Smooth muscle cell (in vitro differentiated cells): ENCODE results near the gene BABAM2. TPM values are rescaled to one million over a fixed set of nuclear protein-coding genes. Genes with fewer than 3 reads are reported as not detected.

Experiments used
- DNase-seq: peaks from one replicate; lab custom pipeline; 2025; ENCODE audit not compliant: unreplicated experiment; lab: John Stamatoyannopoulos, UW
- H2AFZ ChIP-seq: fragments of 200-600 bp; sonication (generic); 2 replicates; pipeline ENCODE4 v1.6.0; 2016; ENCODE audit warnings: antibody characterized with exemption, low read depth, mild to moderate bottlenecking
- H3F3A ChIP-seq: fragments of 200-600 bp; sonication (generic); 2 replicates; pipeline ENCODE4 v1.6.0; 2017; ENCODE audit warnings: antibody characterized with exemption, low read depth
- H3K27ac ChIP-seq: fragments of 200-600 bp; sonication (generic); 2 replicates; pipeline ENCODE4 v1.5.1; 2016; ENCODE audit warnings: low read depth, mild to moderate bottlenecking
- H3K27me3 ChIP-seq: fragments of 200-600 bp; sonication (generic); 2 replicates; pipeline ENCODE4 v1.6.1; 2016; ENCODE audit warnings: low read depth, mild to moderate bottlenecking
- H3K36me3 ChIP-seq: fragments of 200-600 bp; sonication (generic); 2 replicates; pipeline ENCODE4 v1.5.1; 2016; ENCODE audit warnings: low read depth
- H3K4me1 ChIP-seq: fragments of 200-600 bp; sonication (generic); 2 replicates; pipeline ENCODE4 v1.5.1; 2016; ENCODE audit warnings: low read depth
- H3K4me2 ChIP-seq: fragments of 200-600 bp; sonication (generic); 2 replicates; pipeline ENCODE4 v1.6.0; 2016; ENCODE audit warnings: mild to moderate bottlenecking
- H3K4me3 ChIP-seq: fragments of 200-600 bp; sonication (generic); 2 replicates; pipeline ENCODE4 v1.5.1; 2016; ENCODE audit warnings: mild to moderate bottlenecking
- H3K79me2 ChIP-seq: fragments of 200-600 bp; sonication (generic); 2 replicates; pipeline ENCODE4 v1.6.0; 2016; ENCODE audit warnings: low read depth, mild to moderate bottlenecking
- H3K9ac ChIP-seq: fragments of 200-600 bp; sonication (generic); 2 replicates; pipeline ENCODE4 v1.6.0; 2016; ENCODE audit warnings: low read depth
- H3K9me3 ChIP-seq: fragments of 200-600 bp; sonication (generic); replicated peaks from 2 replicates; pipeline ENCODE4 v1.5.1; 2016; ENCODE audit warnings: low read depth
- H4K20me1 ChIP-seq: fragments of 200-600 bp; sonication (generic); 2 replicates; pipeline ENCODE4 v1.6.0; 2016; ENCODE audit warnings: low read depth
- CTCF ChIP-seq: fragments of 200-600 bp; sonication (generic); IDR thresholded peaks from 2 replicates; pipeline ENCODE4 v1.5.1; 2017; ENCODE audit warnings: borderline replicate concordance, mild to moderate bottlenecking, antibody characterized with exemption; ENCODE audit not compliant: insufficient read depth, poor library complexity, severe bottlenecking
- WGBS: methylation state at CpG from one replicate; pipeline ENCODE4 v1.1.7; 2016; ENCODE audit warnings: low lambda C conversion rate; 5-methylcytosine and 5-hydroxymethylcytosine counted together
- polyA plus RNA-seq: library from polyadenylated mRNA; unstranded; fragments of >200 nt; fragmentation: Nextera tagmentation; extraction: Ambion mirVana; gene quantifications from 2 replicates; pipeline ENCODE4 v1.2.1, GENCODE V29; 2016
- total RNA-seq: library from RNA; depleted of rRNA; stranded (reverse); fragments of >200 nt; gene quantifications from 2 replicates; pipeline ENCODE4 v1.2.3, GENCODE V29; 2014

The BABAM2 gene
- total and polyA plus RNA-seq, 2 experiments from 2014 or later = 26.5 to 29.1 TPM

DNA sequence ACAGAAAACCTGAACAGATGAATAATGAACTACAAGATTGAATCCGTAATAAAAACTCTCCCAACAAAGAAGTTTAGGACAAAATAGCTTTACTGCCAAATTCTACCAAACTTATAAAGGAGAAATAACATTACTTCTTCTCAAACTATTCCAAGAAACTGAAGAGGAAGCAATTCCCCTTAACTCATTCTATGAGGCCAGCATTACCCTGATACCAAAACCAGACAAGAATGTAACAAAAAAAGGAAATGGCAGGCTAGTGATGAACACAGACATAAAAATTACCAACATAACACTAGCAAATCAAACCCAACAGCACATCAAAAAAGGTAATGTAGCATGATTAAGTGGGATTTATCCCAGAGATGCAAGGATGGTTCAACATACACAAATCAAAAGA lies 288.4 kb downstream of the BABAM2 start:
- H3K4me3 ChIP-seq = no peak overlapping the region
- no peaks in the 10 kb centered on the region for H3K27me3 ChIP-seq
- H3K79me2 ChIP-seq = no peaks in the 10 kb centered on the region
- no peak overlapping the region for H3K4me2 ChIP-seq
- no peak overlapping the region for H2AFZ ChIP-seq
- H4K20me1 ChIP-seq = no peaks in the 10 kb centered on the region
- no peak overlapping the region for H3K27ac ChIP-seq
- no peaks in the 10 kb centered on the region for H3K4me1 ChIP-seq
- H3F3A ChIP-seq = no peaks in the 10 kb centered on the region
- no peak for TF ChIP-seq CTCF
- WGBS = 100% methylated on average over 1 of the region's 1 CpG
- DNase-seq = no peak
- H3K9me3 ChIP-seq = peaks cover 6% of the 10 kb centered on the region
- no peak overlapping the region for H3K9ac ChIP-seq
- peaks cover 7% of the 10 kb centered on the region for H3K36me3 ChIP-seq

DNA sequence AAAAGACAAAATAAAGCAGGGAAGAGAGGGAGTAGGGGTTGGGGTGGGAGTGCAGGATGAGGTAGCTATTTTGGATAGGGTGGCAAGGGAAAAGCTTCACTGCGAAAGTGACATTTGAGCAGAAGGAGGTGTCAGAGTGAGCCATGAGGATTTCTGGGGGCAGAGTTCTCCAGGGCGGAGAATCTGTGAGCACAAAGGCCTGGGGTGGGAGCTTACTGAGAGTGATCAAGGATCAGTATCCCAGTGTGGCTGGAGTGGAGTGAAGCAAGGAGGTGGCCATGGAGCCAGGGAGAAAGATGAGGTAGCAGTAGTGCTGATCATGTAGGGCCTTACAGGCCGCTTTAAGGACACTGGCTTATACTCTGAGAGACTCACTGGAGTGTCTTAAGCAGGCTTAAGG lies 291.3 kb downstream of the BABAM2 start:
- TF ChIP-seq CTCF = no peak
- H3F3A ChIP-seq = peaks cover 13% of the 10 kb centered on the region
- H3K27me3 ChIP-seq = no peaks in the 10 kb centered on the region
- no peaks in the 10 kb centered on the region for H4K20me1 ChIP-seq
- no peaks in the 10 kb centered on the region for H3K79me2 ChIP-seq
- H3K4me2 ChIP-seq = no peak overlapping the region
- no peak overlapping the region for H3K9ac ChIP-seq
- no peak overlapping the region for H3K27ac ChIP-seq
- peaks cover 5% of the 10 kb centered on the region for H3K4me1 ChIP-seq
- no peak for DNase-seq
- 91% methylated on average over 3 of the region's 3 CpGs for WGBS
- peaks cover 6% of the 10 kb centered on the region for H3K9me3 ChIP-seq
- peaks cover 7% of the 10 kb centered on the region for H3K36me3 ChIP-seq
- no peak overlapping the region for H3K4me3 ChIP-seq
- no peak overlapping the region for H2AFZ ChIP-seq

GRCh38 chr2:28182348-28182747 lies 291.8 kb downstream of the BABAM2 start:
- H3K4me1 ChIP-seq = peaks cover 5% of the 10 kb centered on the region
- no peak overlapping the region for H3K4me2 ChIP-seq
- H3K27ac ChIP-seq = no peak overlapping the region
- H3K36me3 ChIP-seq = peaks cover 7% of the 10 kb centered on the region
- TF ChIP-seq CTCF = no peak
- WGBS = 94% methylated on average over 6 of the region's 6 CpGs
- no peaks in the 10 kb centered on the region for H3K79me2 ChIP-seq
- peaks cover 2% of the 10 kb centered on the region for H3K9me3 ChIP-seq
- no peak overlapping the region for H3K9ac ChIP-seq
- no peak for DNase-seq
- no peaks in the 10 kb centered on the region for H4K20me1 ChIP-seq
- H2AFZ ChIP-seq = no peak overlapping the region
- no peak overlapping the region for H3K4me3 ChIP-seq
- H3F3A ChIP-seq = peaks cover 13% of the 10 kb centered on the region
- no peaks in the 10 kb centered on the region for H3K27me3 ChIP-seq

DNA sequence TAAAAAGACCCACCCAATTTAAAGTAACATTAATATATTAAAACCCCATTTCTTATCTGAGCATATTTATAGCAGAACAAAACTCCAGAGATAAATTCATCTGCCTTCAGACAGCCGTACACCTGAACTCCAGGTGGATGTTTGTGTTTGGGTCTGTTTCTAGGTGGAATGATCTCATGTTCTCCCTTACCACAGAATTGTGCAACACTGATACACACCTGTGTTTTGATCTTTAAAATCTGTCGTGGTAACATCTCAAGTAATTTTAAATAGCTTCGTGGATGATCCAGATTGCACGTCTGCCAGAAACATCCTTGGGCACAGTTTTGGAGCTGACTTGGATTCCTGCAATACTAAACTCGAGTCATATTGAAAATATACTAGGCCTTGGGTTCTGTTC lies 294.6 kb downstream of the BABAM2 start:
- WGBS = 70% methylated on average over 5 of the region's 5 CpGs
- no peaks in the 10 kb centered on the region for H3K79me2 ChIP-seq
- H4K20me1 ChIP-seq = no peaks in the 10 kb centered on the region
- H3K36me3 ChIP-seq = no peaks in the 10 kb centered on the region
- H3K27me3 ChIP-seq = no peaks in the 10 kb centered on the region
- peaks cover 5% of the 10 kb centered on the region for H3K4me1 ChIP-seq
- H3K9me3 ChIP-seq = no peaks in the 10 kb centered on the region
- H3K27ac ChIP-seq = peak overlapping the region; percentile 91
- H3F3A ChIP-seq = peaks cover 13% of the 10 kb centered on the region
- peak overlapping the region; percentile 46 for H3K9ac ChIP-seq
- peak overlapping the region; percentile 10 for H3K4me2 ChIP-seq
- H2AFZ ChIP-seq = no peak overlapping the region
- H3K4me3 ChIP-seq = no peak overlapping the region
- DNase-seq = no peak
- TF ChIP-seq CTCF = no peak
